Gastrocnemius medialis (tissue), 4 donors: ENCODE data around the gene HOXB2.

Source experiments
- CTCF ChIP-seq, 5 experiments: fragments of 450-650 bp in 3 of 5; fragments of 200-600 bp in 2 of 5; sonication (generic) in 2 of 5; IDR thresholded peaks in 4 of 5; conservative IDR thresholded peaks in 1 of 5; 1 replicate in 4 of 5; 2 replicates in 1 of 5; pipeline ENCODE4 v1.5.1; 2016 to 2019; ENCODE audit warnings: antibody characterized with exemption in 5 of 5, mild to moderate bottlenecking in 3 of 5, moderate library complexity in 3 of 5
- POLR2A ChIP-seq, 2 donors: fragments of 450-650 bp; IDR thresholded peaks; one replicate each; pipeline ENCODE4 v1.6.1; 2017; ENCODE audit warnings: antibody characterized with exemption in 2 of 2, mild to moderate bottlenecking in 2 of 2, moderate library complexity in 2 of 2

GRCh38 chr17:48547808-48548522 is 3.1 kb upstream of the HOXB2 start:
- TF ChIP-seq CTCF (IDR thresholded peaks at IDR 0.05 in 4 of 5, conservative IDR thresholded peaks at IDR 0.05 in 1 of 5) (no peak), POLR2A (IDR thresholded peaks at IDR 0.05) (no peak)
